SU-DHL-6 (cell line): Measurements from ENCODE around the gene APBA2.

Experiments
- H2AFZ ChIP-seq: fragments of 200-600 bp; sonication (generic); 2 replicates; pipeline ENCODE4 v1.6.1; 2014; ENCODE audit warnings: low read depth, mild to moderate bottlenecking, moderate library complexity, mixed read lengths, antibody characterized with exemption, low read length; ENCODE audit not compliant: severe bottlenecking
- H3F3A ChIP-seq: fragments of 200-600 bp; shearing (Covaris generic); 2 replicates; pipeline ENCODE4 v1.6.0; 2016; ENCODE audit warnings: antibody characterized with exemption, mild to moderate bottlenecking; ENCODE audit not compliant: insufficient read depth
- H3K27ac ChIP-seq: fragments of 200-600 bp; sonication (generic); 2 replicates; pipeline ENCODE4 v1.5.1; 2016; ENCODE audit warnings: low read depth, mild to moderate bottlenecking, low read length, moderate library complexity, mixed read lengths
- H3K27me3 ChIP-seq: fragments of 200-600 bp; sonication (generic), shearing (Covaris generic); 2 replicates; pipeline ENCODE4 v1.6.0; 2014; ENCODE audit warnings: mild to moderate bottlenecking, low read length
- H3K36me3 ChIP-seq: fragments of 200-600 bp; sonication (generic); 2 replicates; pipeline ENCODE4 v1.6.1; 2014; ENCODE audit warnings: mild to moderate bottlenecking, low read length, mixed read lengths
- H3K4me2 ChIP-seq: fragments of 300-600, 200-600 bp; shearing (Covaris generic), sonication (generic); 2 replicates; pipeline ENCODE4 v1.6.0; 2014; ENCODE audit warnings: low read length, low read depth, mild to moderate bottlenecking; ENCODE audit not compliant: poor library complexity, severe bottlenecking
- H3K4me3 ChIP-seq: fragments of 200-600 bp; sonication (generic); 2 replicates; pipeline ENCODE4 v1.5.1; 2014; ENCODE audit warnings: antibody characterized with exemption, low read length, mild to moderate bottlenecking, mixed read lengths; ENCODE audit not compliant: insufficient read depth, poor library complexity, severe bottlenecking
- H3K79me2 ChIP-seq: fragments of 200-600 bp; sonication (generic); 2 replicates; pipeline ENCODE4 v1.6.1; 2014; ENCODE audit warnings: mild to moderate bottlenecking, low read length, moderate library complexity; ENCODE audit not compliant: insufficient read depth
- H3K9ac ChIP-seq: fragments of 200-600 bp; sonication (generic); 2 replicates; pipeline ENCODE4 v1.7.0; 2014; ENCODE audit warnings: mild to moderate bottlenecking, low read length
- H3K9me2 ChIP-seq: fragments of 200-600 bp; sonication (generic); replicated peaks from 2 replicates; pipeline ENCODE4 v1.6.1; 2014; ENCODE audit warnings: low read length; ENCODE audit not compliant: insufficient read depth
- H3K9me3 ChIP-seq: fragments of 200-600 bp; sonication (generic); 2 replicates; pipeline ENCODE4 v1.6.1; 2014; ENCODE audit warnings: low read length, mixed read lengths; ENCODE audit not compliant: insufficient read depth
- H4K20me1 ChIP-seq: fragments of 200-600 bp; sonication (generic); 2 replicates; pipeline ENCODE4 v1.6.1; 2014; ENCODE audit warnings: low read depth, mild to moderate bottlenecking, antibody characterized with exemption, low read length, moderate library complexity, mixed read lengths
- CTCF ChIP-seq: fragments of 200-600 bp; sonication (generic); IDR thresholded peaks from one replicate; pipeline ENCODE4 v1.5.1; 2017; ENCODE audit warnings: antibody characterized with exemption, mild to moderate bottlenecking, low read length, moderate library complexity; ENCODE audit not compliant: insufficient read depth, poor library complexity, severe bottlenecking
- EZH2phosphoT487 ChIP-seq: fragments of 200-600 bp; sonication (generic), shearing (Covaris generic); conservative IDR thresholded peaks from 2 replicates; pipeline ENCODE4 v1.6.1; 2018; ENCODE audit warnings: mild to moderate bottlenecking, antibody characterized with exemption, low read length, moderate library complexity, mixed read lengths

The APBA2 gene

GRCh38 chr15:28902856-28903255, 17.1 kb downstream of the APBA2 start:
- Histone ChIP-seq H3K27ac (no peak overlapping the region), H3K36me3 (no peaks in the 10 kb centered on the region), H3K79me2 (no peaks in the 10 kb centered on the region), H3K9me3 (no peaks in the 10 kb centered on the region), H3K9me2 (no peaks in the 10 kb centered on the region), H3K4me2 (no peak overlapping the region), H3K27me3 (no peaks in the 10 kb centered on the region), H2AFZ (no peak overlapping the region), H4K20me1 (no peaks in the 10 kb centered on the region), H3K4me3 (no peak overlapping the region), H3F3A (no peaks in the 10 kb centered on the region), H3K9ac (no peak overlapping the region)
- TF ChIP-seq EZH2phosphoT487 (no peak), CTCF (no peak)

- Histone ChIP-seq H3K79me2 (no peaks in the 10 kb centered on the region), H2AFZ (no peak overlapping the region), H4K20me1 (no peaks in the 10 kb centered on the region)
Observed at GRCh38 chr15:28903555-28903954, 17.8 kb downstream of the APBA2 start.

GRCh38 chr15:28904003-28904402, 18.2 kb downstream of the APBA2 start:
- Histone ChIP-seq H3K4me2 (no peak overlapping the region), H3K9ac (no peak overlapping the region), H3K79me2 (no peaks in the 10 kb centered on the region), H3K36me3 (no peaks in the 10 kb centered on the region), H4K20me1 (no peaks in the 10 kb centered on the region), H3K27me3 (no peaks in the 10 kb centered on the region), H2AFZ (no peak overlapping the region), H3F3A (no peaks in the 10 kb centered on the region), H3K9me3 (no peaks in the 10 kb centered on the region), H3K27ac (no peak overlapping the region), H3K4me3 (no peak overlapping the region), H3K9me2 (no peaks in the 10 kb centered on the region)
- no peak for TF ChIP-seq CTCF
- no peak for TF ChIP-seq EZH2phosphoT487

More at GRCh38 chr15:28903555-28903954, 17.8 kb downstream of the APBA2 start:
- Histone ChIP-seq H3K4me3 (no peak overlapping the region), H3K9me2 (no peaks in the 10 kb centered on the region), H3K9ac (no peak overlapping the region), H3K9me3 (no peaks in the 10 kb centered on the region), H3F3A (no peaks in the 10 kb centered on the region), H3K36me3 (no peaks in the 10 kb centered on the region), H3K27ac (no peak overlapping the region), H3K27me3 (no peaks in the 10 kb centered on the region), H3K4me2 (no peak overlapping the region)
- TF ChIP-seq EZH2phosphoT487, result no peak
- TF ChIP-seq CTCF, result no peak
